OCI-LY1 (cell line): ENCODE data around the gene ADAMTSL1.
"Not testable (repeated sequence)": the region's sequence is repeated elsewhere in the genome, so short reads cannot be mapped to it uniquely, and the experiment has no call there.

Experiments used
- H2AFZ ChIP-seq: fragments of 200-600 bp; sonication (generic), shearing (Covaris generic); 2 replicates; pipeline ENCODE4 v1.6.0; 2014; ENCODE audit warnings: antibody characterized with exemption, mild to moderate bottlenecking, low read length
- H3F3A ChIP-seq: fragments of 200-600 bp; sonication (generic), shearing (Covaris generic); 2 replicates; pipeline ENCODE4 v1.6.0; 2014; ENCODE audit warnings: mild to moderate bottlenecking, antibody characterized with exemption, low read length, moderate library complexity; ENCODE audit not compliant: insufficient read depth
- H3K27ac ChIP-seq: fragments of 200-600 bp; sonication (generic); 2 replicates; pipeline ENCODE4 v1.5.1; 2014; ENCODE audit warnings: low read length, mixed run types, mild to moderate bottlenecking, low read depth; ENCODE audit not compliant: poor library complexity, severe bottlenecking
- H3K27me3 ChIP-seq: fragments of 200-600 bp; sonication (generic); 2 replicates; pipeline ENCODE4 v1.6.0; 2014; ENCODE audit warnings: antibody characterized with exemption, mild to moderate bottlenecking, low read length, moderate library complexity; ENCODE audit not compliant: insufficient read depth
- H3K36me3 ChIP-seq: fragments of 200-600 bp; sonication (generic); 2 replicates; pipeline ENCODE4 v1.6.1; 2014; ENCODE audit warnings: mild to moderate bottlenecking, antibody characterized with exemption, low read length, moderate library complexity, mixed read lengths; ENCODE audit not compliant: insufficient read depth
- H3K4me1 ChIP-seq: fragments of 200-600 bp; sonication (generic); 2 replicates; pipeline ENCODE4 v1.5.1; 2014; ENCODE audit warnings: mild to moderate bottlenecking, low read length, moderate library complexity; ENCODE audit not compliant: insufficient read depth, severe bottlenecking
- H3K4me2 ChIP-seq: fragments of 200-600 bp; sonication (generic), shearing (Covaris generic); 2 replicates; pipeline ENCODE4 v1.6.1; 2014; ENCODE audit warnings: low read length
- H3K4me3 ChIP-seq: fragments of 200-600 bp; sonication (generic); 2 replicates; pipeline ENCODE4 v1.5.1; 2014; ENCODE audit warnings: low read length, low read depth, mild to moderate bottlenecking, mixed read lengths; ENCODE audit not compliant: poor library complexity, severe bottlenecking
- H3K79me2 ChIP-seq: fragments of 200-600 bp; shearing (Covaris generic); 2 replicates; pipeline ENCODE4 v1.6.1; 2016; ENCODE audit warnings: mixed run types, low read length, mixed read lengths; ENCODE audit not compliant: insufficient read depth
- H3K9ac ChIP-seq: fragments of 200-600 bp; sonication (generic), shearing (Covaris generic); 2 replicates; pipeline ENCODE4 v1.6.1; 2014; ENCODE audit warnings: mild to moderate bottlenecking, low read length, mixed read lengths
- H3K9me2 ChIP-seq: fragments of 200-600 bp; sonication (generic), shearing (Covaris generic); 2 replicates; pipeline ENCODE4 v1.6.1; 2014; ENCODE audit warnings: low read depth, mild to moderate bottlenecking, low read length, mixed read lengths
- H3K9me3 ChIP-seq: fragments of 200-600 bp; shearing (Covaris generic); 2 replicates; pipeline ENCODE4 v1.6.1; 2014; ENCODE audit warnings: low read length, mixed read lengths
- H4K20me1 ChIP-seq: fragments of 200-600 bp; sonication (generic), shearing (Covaris generic); 2 replicates; pipeline ENCODE4 v1.6.0; 2016; ENCODE audit warnings: mild to moderate bottlenecking, low read length; ENCODE audit not compliant: insufficient read depth
- CTCF ChIP-seq: fragments of 200-600 bp; sonication (generic), shearing (Covaris generic); IDR thresholded peaks from 2 replicates; pipeline ENCODE4 v1.5.1; 2017; ENCODE audit warnings: mild to moderate bottlenecking, antibody characterized with exemption, low read length, moderate library complexity, mixed read lengths
- EZH2 ChIP-seq: fragments of 200-600 bp; sonication (generic), shearing (Covaris generic); IDR thresholded peaks from 2 replicates; pipeline ENCODE4 v1.8.0; 2017; ENCODE audit warnings: borderline replicate concordance, mixed run types, mild to moderate bottlenecking, antibody characterized with exemption, low read length, moderate library complexity, mixed read lengths

Gene ADAMTSL1

GRCh38 chr9:18928711-18929110 is 454.8 kb downstream of the ADAMTSL1 start:
- H3K9me3 ChIP-seq: no peaks in the 10 kb centered on the region
- no peak overlapping the region for H3K4me2 ChIP-seq
- TF ChIP-seq EZH2 (no peak), CTCF (no peak)
- H3K36me3 ChIP-seq: no peaks in the 10 kb centered on the region
- no peaks in the 10 kb centered on the region for H3K27me3 ChIP-seq
- H3K27ac ChIP-seq: no peak overlapping the region
- no peaks in the 10 kb centered on the region for H4K20me1 ChIP-seq
- no peaks in the 10 kb centered on the region for H3K9me2 ChIP-seq
- H3K9ac ChIP-seq: no peak overlapping the region
- no peak overlapping the region for H2AFZ ChIP-seq
- H3K4me3 ChIP-seq: no peak overlapping the region
- H3F3A ChIP-seq: no peaks in the 10 kb centered on the region
- H3K79me2 ChIP-seq: no peaks in the 10 kb centered on the region
- no peaks in the 10 kb centered on the region for H3K4me1 ChIP-seq

- not testable (repeated sequence) for H3K9ac ChIP-seq, H3K4me1 ChIP-seq, H3F3A ChIP-seq, H2AFZ ChIP-seq, H3K27me3 ChIP-seq, H3K27ac ChIP-seq, H3K9me2 ChIP-seq, H3K4me2 ChIP-seq, H3K4me3 ChIP-seq, H4K20me1 ChIP-seq, H3K9me3 ChIP-seq, H3K36me3 ChIP-seq, H3K79me2 ChIP-seq
Observed at GRCh38 chr9:18930611-18931010, 456.7 kb downstream of the ADAMTSL1 start.

- H3K79me2 ChIP-seq: no peaks in the 10 kb centered on the region
- H2AFZ ChIP-seq: no peak overlapping the region
- H3K4me3 ChIP-seq: no peak overlapping the region
- no peaks in the 10 kb centered on the region for H3K4me1 ChIP-seq
- H3F3A ChIP-seq: no peaks in the 10 kb centered on the region
- H3K36me3 ChIP-seq: no peaks in the 10 kb centered on the region
- no peak for TF ChIP-seq EZH2
- TF ChIP-seq CTCF: no peak
- no peaks in the 10 kb centered on the region for H3K9me2 ChIP-seq
- no peaks in the 10 kb centered on the region for H3K9me3 ChIP-seq
- H3K4me2 ChIP-seq: no peak overlapping the region
- no peak overlapping the region for H3K9ac ChIP-seq
- H4K20me1 ChIP-seq: no peaks in the 10 kb centered on the region
- H3K27me3 ChIP-seq: peaks cover 6% of the 10 kb centered on the region; the same call in 1 of the 2 replicates
- no peak overlapping the region for H3K27ac ChIP-seq
Observed at GRCh38 chr9:18935541-18935940, 461.6 kb downstream of the ADAMTSL1 start.

GRCh38 chr9:18936094-18936871 is 462.3 kb downstream of the ADAMTSL1 start:
- no peaks in the 10 kb centered on the region for H3K9me3 ChIP-seq
- H3K79me2 ChIP-seq: no peaks in the 10 kb centered on the region
- peaks cover 6% of the 10 kb centered on the region; the same call in 1 of the 2 replicates for H3K27me3 ChIP-seq
- no peak overlapping the region for H2AFZ ChIP-seq
- H3K4me2 ChIP-seq: no peak overlapping the region
- no peaks in the 10 kb centered on the region for H3K36me3 ChIP-seq
- no peaks in the 10 kb centered on the region for H3K4me1 ChIP-seq
- H3K27ac ChIP-seq: no peak overlapping the region
- H3F3A ChIP-seq: no peaks in the 10 kb centered on the region
- no peaks in the 10 kb centered on the region for H4K20me1 ChIP-seq
- H3K4me3 ChIP-seq: no peak overlapping the region
- no peaks in the 10 kb centered on the region for H3K9me2 ChIP-seq
- H3K9ac ChIP-seq: no peak overlapping the region
- TF ChIP-seq EZH2: no peak
- TF ChIP-seq CTCF: no peak
